Activated CD8-positive, alpha-beta memory T cell treated with anti-CD3 and anti-CD28 coated beads, Interleukin-2, amount 50 U/mL, for 24 hours (primary cell): Measurements from ENCODE around the gene CARS1.
"Not testable (repeated sequence)": the region's sequence is repeated elsewhere in the genome, so short reads cannot be mapped to it uniquely, and the experiment has no call there.

Experiments
- DNase-seq: peaks from one replicate; pipeline ENCODE4 v3.0.0-alpha.2; 2020; ENCODE audit errors: extremely low read depth

CARS1 gene

GRCh38 chr11:3090096-3090901, 33.1 kb upstream of the CARS1 start:
- DNase-seq: no peak

- DNase-seq: no peak
Observed at GRCh38 chr11:3089236-3090061, 32.2 kb upstream of the CARS1 start.

GRCh38 chr11:3088806-3089205, 31.6 kb upstream of the CARS1 start:
- DNase-seq: no peak

- DNase-seq: no peak
Observed at GRCh38 chr11:3087821-3088800, 30.9 kb upstream of the CARS1 start.

GRCh38 chr11:3087373-3087772, 30.1 kb upstream of the CARS1 start:
- no peak for DNase-seq

- DNase-seq: no peak
Observed at GRCh38 chr11:3086671-3087150, 29.5 kb upstream of the CARS1 start.

- no peak for DNase-seq
Observed at GRCh38 chr11:3086114-3086513, 28.9 kb upstream of the CARS1 start.

- no peak for DNase-seq
Observed at GRCh38 chr11:3085052-3085451, 27.8 kb upstream of the CARS1 start.

GRCh38 chr11:3083321-3083720, 26.1 kb upstream of the CARS1 start:
- no peak for DNase-seq

GRCh38 chr11:3081386-3081751, 24.1 kb upstream of the CARS1 start:
- DNase-seq: no peak

- DNase-seq: no peak
Observed at GRCh38 chr11:3080733-3081385, 23.6 kb upstream of the CARS1 start.

GRCh38 chr11:3080104-3080503, 22.9 kb upstream of the CARS1 start:
- DNase-seq: no peak

GRCh38 chr11:3077846-3078440, 20.7 kb upstream of the CARS1 start:
- DNase-seq: no peak

- no peak for DNase-seq
Observed at GRCh38 chr11:3077189-3077836, 20.1 kb upstream of the CARS1 start.

GRCh38 chr11:3074912-3075589, 17.8 kb upstream of the CARS1 start:
- DNase-seq: no peak

GRCh38 chr11:3073029-3073435, 15.8 kb upstream of the CARS1 start:
- no peak for DNase-seq

- DNase-seq: no peak
Observed at GRCh38 chr11:3069425-3069824, 12.2 kb upstream of the CARS1 start.

GRCh38 chr11:3066308-3066707, 9.1 kb upstream of the CARS1 start:
- not testable (repeated sequence) for DNase-seq

GRCh38 chr11:3064709-3065108, 7.5 kb upstream of the CARS1 start:
- not testable (repeated sequence) for DNase-seq

- DNase-seq: not testable (repeated sequence)
Observed at GRCh38 chr11:3063876-3064275, 6.7 kb upstream of the CARS1 start.
